HG02678 (cell line): ENCODE measurements around the gene MYRIP.

ENCODE experiments used
- ATAC-seq: cut with Tn5 transposase; IDR thresholded peaks from one replicate; pipeline ENCODE4 v1.9.1; 2021; ENCODE audit warnings: mild to moderate bottlenecking, moderate library complexity; ENCODE audit not compliant: unreplicated experiment

MYRIP gene

DNA sequence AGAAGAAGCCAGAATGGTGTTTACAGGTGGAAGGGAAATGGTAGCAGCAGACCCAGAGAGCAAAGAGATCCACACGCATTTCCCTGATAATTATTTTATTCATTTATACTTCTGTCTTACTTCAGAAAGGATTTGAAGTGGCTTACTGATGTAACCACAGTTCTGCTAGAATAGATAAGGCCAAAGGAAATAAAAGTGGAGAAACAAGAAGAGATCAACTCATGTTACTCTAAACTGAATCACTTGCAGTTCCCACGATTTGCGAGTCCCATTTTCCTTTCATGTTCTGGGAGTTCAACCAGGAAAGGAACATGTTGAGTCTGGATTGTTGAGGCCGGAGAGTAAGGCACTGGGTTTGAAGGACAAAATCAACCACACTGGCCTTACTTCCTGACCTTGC, 151.8 kb downstream of the MYRIP start:
- no peak for ATAC-seq

DNA sequence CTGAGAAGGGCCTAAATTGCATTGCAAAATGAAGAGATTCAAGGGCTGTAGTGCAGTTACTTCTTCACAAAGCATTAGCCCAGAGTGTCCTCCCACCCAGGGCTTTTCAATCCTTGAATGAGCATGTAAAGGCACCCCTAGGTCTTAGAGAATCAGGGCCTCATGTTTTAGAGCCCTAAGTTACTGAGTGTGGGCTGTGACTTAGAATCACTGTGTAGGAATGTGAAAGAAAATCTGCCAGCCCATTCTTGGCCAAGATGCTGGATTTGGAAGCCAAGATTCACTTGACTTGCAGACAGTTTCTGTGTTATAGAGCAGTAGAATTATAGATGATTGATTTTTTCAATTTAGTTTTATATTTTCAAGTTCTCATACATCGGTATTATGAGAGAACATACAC, 153.2 kb downstream of the MYRIP start:
- ATAC-seq = no peak

DNA sequence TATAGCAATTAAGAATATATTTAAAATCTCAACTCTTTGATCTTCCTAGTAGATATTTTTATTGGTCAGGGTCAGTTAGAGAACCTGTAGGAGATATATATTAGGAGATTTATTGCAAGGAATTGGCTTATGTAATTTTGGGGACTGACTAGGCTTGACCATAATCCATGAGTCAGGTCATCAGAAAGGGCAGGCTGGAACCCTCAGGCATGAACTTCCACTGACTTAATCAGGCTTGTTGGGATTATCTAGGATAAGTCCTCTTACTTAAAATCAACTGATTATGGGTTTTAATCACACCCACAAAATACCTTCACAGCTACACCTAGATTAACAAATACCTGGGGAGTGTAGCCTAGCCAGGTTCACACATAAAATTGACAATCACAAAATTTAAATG, 156.1 kb downstream of the MYRIP start:
- no peak for ATAC-seq

DNA sequence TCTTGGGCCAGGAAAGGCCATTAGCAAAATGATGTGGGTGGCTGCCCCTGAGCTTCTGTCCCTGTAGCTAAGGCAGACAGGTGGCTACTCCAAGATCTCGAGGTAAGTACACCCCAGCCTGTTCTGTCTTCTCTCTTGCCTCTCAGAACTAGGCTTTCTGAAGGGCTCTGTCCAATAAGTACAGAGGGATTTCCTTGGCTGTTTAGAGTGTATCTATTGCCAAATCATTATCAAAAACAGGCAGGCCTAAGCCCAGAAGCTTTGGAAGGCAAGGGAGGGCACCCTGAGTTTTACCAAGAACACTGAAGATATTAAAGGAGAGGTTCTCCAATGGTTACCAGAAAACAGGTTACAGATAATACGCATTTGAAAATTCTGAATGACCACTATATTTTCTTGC, 156.6 kb downstream of the MYRIP start:
- ATAC-seq = no peak

DNA sequence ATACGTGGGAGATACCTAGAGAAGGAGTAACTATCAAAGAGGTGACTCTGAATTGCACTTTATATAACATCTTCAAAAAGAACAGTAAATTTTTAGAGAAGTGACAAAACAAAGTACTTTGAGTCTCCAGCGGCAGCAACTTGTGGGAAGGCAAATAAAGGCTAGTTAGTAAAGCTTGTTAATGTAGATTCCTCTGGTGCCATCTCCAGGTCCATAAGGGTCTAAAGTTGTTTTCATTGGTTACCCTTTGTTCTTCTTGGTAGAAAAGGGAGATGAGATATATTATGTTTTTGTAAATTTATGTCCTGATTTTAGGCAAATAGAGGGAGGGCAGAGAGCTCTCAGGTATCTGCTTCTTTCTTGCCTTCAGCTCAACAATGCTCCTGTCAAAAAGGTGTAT, 161.6 kb downstream of the MYRIP start:
- no peak for ATAC-seq

DNA sequence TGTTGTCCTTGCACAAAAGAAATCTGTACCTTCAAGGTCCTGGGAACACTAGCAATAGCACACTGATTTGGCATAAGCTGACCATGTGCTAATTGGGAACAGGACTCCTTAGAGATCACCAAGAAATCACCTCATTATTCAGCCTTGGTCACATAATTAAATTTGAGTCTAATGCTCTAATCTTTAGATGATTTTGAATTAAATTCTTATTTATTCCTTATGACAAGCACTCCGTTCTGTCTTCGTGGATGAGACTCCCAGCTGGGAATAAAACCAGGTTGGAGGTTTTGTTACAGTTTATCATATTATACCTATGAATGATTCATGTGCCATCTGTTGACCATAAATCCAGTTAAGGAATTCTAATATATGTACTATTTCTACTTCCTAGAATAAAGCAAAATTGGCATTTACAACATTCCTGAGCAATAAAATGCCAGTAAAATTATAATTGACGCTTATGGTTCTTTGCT, 162.2 kb downstream of the MYRIP start:
- no peak for ATAC-seq

DNA sequence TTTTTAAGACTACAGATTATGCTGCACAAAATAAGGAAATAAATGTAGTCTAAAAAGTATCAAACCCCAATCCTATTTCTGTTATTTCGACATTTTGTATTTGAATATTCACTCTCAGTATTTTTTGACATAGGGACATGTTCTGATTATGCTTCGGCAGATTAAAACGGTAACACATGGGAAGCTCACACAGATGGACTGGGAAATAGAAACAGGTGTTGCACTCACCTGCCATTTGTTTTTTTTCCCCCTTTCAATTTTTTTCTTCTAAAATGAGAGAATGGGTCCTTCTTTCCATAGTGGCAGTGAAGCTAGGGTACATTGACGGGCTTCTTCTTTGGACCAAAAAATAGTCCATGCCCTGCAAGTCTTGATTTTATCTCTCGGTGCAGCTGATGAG, 163.1 kb downstream of the MYRIP start:
- no peak for ATAC-seq

DNA sequence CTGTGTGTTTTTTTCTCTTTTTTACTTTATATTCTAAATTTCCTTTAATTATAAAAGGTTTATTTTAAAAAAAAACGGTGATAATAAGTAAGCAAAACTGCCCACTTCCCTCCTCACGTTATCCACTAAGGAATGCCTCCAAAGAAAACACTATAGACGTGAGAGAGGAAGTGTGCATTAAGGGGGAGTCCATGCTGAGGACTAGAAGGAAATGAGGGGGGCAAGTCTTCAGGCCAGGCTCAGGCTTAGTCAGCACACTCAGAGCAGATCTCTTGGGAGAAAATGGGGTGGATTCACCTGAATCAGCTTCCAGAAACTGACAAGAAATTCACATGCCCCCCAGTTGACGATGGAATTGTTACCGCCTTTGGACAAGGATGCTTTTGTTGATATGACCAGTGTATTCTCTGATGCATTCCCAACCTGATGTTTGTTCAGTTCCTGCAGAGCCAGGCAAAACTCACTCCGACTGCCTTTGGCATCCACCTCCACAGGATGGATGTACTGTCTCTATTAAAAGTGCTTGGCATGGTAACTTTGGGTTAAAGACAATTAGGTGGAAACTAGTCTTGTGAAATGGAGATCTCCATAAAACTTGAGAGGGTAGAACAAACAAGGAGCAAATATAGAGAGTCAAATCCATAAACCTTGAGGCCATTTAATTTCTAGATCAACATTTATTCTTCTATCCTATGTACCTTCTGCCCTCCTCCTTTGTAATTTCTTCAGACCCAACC, 167.8 kb downstream of the MYRIP start:
- no peak for ATAC-seq

DNA sequence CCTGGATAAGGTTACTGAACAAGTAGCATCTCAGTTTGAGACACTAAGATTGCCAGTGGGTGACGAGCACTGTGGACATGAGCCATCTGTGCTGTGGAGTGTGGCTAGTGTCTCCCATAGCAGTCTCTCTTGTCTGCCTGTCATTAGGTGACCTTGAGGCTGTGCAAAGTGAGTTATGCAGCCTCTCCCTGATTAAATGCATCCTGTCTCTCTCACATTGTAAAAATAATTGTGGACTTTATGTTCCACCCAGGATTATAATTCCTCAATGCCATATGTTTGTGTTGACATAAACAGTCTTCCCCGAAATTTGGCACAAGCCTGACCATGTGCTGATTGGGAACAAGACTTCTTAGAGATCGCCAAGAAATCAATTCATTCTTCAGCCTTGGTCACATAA, 168.9 kb downstream of the MYRIP start:
- ATAC-seq = no peak

DNA sequence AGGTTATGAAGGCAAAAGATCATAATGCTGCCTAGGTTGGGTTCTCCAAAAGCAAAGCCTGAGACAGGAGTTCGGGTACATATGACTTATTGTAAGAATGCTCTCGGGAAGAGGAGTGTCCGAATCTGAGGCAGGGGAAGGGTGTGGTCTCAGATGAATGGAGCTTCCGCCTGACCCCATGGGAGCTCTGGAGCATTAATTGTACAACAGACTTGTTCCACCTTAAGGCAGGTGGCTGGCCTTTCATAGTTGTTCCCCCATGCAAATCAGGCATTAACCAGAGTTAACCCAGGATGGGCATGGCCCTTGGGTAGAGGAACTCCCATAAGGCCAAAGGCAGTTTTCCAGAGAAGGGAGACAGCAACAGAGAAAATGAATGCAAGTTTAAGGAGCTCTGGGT, 170.6 kb downstream of the MYRIP start:
- no peak for ATAC-seq

DNA sequence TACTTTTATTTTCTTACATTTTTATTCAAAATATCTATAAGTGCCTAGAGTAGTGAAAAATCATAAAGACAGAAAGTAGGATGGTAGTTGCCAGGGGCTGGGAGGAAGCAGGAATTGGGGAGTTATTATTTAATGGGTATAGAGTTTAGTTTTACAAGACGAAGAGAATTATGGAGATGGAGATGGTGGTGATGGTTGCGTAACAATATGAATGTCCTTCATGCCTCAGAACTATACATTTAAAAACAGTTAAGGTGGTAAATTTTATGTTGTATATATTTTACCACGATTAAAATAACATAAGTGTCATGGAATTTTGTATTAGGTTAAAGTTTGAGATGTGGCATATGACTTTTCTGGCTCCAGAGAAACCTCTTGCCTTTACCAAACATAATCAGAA, 171.4 kb downstream of the MYRIP start:
- ATAC-seq = no peak

DNA sequence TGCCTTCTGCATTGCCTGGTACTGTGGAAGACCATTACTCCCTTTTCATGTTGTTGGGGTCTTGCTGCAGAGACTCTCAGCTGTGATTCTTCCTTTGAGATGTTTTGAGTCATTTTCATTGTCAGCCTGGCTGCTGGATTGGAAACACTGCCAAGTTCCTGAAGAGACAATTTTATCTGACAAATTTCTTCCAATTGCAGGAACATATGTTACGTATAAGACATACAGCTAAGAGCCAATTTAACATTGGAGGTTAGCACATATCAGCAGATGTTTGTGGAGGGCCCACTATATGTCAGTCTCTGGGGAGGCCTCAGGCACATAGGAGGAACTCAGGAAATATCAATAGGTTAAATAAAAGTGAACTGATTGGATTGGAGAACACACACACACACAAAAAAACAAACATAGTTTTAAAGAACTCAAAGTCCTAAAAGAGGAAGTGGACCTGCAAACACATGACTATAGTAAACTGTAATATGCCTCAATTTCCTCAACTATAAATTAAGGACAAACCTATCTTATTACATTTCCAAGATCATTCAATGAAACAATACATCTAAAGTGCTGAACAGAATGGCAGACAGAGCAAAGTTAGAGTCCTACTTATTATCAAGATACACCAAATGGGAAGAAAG, 172.3 kb downstream of the MYRIP start:
- ATAC-seq = no peak

DNA sequence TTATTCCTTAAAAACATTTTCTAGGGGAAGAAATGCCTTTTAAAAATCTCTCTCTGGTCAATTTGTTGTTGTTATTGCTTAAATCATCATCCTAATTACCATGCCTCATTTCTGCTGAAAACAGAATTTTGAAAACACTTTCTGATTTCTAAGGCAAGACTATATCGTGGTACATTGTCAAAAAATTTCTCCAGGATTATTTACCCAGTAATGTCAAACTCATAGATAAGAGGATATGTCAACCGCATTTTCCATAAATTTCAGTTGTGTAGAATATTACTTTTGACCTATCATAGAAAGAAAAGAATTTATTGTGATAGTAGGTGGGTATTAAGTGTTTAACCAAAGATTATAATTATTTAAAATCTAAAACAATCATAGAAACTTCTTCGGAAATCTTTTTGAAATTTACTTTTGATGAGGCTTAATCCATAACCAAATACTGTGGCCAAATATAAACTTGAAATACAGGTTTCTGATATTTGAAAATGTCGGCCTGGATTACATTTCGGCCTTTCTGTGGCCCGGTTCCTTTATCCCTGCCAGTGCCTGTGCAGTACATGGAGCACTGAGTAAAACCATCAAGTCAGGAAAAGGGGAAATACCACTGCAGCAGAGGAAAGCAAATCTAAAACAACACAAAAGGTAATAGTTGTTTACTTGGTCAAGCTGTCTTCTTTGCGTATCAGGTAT, 173.4 kb downstream of the MYRIP start:
- ATAC-seq = no peak

DNA sequence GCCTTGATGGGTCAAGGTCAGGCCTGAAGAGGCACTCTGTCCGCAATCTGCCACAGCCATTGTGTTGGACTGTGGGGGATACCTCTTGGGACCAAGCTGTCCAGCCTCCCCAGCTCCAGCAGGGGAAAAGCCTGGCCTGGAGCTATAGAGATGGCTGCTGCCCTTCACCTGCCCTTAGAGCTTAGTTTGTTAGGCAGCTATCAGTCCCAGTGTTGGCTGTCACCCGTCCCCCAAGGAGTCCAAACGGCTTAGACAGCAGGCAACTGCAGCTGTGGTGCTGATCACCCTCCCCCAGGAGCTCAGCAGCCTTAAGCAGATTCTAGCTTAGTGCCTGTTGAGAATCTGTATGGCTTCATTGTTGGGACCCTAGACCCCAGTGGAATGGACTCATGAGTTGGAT, 180.3 kb downstream of the MYRIP start:
- no peak for ATAC-seq

DNA sequence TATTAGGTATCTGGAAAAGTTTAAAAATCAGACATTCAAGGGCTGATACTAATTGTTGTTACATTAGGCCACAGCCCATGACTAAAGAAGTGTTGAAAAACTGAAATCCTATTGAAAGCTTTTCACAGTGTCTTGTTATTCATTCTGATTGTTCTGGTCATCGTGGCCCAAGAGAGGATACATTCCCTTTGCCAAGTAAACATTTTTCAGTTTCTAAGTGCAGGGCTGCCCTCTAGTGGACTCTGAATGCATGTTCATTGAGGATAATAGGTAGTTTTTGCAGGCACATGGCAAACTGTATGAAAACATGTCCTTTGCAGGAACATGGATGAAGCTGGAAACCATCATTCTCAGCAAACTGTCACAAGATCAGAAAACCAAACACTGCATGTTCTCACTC, 181.1 kb downstream of the MYRIP start:
- ATAC-seq = no peak

DNA sequence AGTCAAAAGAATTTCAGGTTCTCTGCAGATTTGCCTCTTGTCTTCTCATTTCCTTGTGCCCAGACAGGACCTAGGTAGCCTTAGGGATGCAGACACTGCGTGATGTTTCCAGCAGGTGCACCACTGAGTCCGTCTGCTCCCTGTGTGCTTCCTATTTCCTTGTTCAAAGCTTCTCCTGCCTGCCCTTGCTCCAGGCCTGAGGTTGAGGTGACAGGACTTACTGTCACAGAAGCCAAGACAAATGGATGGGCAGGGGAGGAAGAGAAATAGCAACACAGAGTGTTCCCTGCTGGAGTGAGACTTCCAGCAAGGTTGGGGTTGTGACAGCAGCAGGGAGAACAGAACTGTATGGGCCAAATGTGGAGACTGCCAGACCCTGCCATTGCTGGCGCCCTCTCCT, 199.4 kb downstream of the MYRIP start:
- no peak for ATAC-seq

DNA sequence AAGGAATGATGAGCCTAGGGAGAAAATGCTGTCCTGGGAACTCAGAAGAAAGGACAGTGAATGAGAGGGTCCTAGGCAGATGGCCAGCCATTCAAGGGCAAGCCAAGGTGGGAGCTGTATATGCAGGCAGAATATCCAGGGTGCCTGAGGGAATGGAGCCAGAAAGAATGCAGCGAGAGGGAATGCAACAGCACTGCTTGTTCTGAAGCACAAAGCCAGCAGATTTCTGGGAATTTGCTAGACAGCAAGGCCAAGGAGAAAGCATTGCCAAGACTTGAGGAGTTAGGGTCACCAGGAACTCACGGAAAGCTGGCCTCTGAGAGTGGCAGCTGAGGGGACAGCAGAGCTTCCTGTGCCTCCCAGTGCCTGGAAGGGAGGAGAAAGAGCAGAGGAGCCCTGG, 200.6 kb downstream of the MYRIP start:
- ATAC-seq = no peak

DNA sequence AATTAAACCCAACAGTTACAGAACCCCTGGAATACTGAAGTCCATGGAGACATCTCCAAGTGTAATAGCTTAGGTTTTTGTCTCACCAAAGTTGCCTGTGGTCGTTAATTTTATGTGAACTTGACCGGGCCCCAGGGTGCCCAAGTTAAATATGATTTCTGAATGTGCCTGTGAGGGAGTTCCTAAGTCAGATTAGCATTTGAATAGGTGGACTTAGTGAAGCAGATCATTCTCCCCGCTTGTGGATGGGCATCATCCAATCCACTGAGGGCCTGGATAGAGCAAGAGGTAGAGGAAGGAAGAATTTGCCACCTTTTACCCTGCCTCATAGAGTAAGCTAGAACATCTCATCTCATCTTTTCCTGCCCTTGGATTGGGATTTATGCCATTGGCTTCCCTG, 203.0 kb downstream of the MYRIP start:
- no peak for ATAC-seq

DNA sequence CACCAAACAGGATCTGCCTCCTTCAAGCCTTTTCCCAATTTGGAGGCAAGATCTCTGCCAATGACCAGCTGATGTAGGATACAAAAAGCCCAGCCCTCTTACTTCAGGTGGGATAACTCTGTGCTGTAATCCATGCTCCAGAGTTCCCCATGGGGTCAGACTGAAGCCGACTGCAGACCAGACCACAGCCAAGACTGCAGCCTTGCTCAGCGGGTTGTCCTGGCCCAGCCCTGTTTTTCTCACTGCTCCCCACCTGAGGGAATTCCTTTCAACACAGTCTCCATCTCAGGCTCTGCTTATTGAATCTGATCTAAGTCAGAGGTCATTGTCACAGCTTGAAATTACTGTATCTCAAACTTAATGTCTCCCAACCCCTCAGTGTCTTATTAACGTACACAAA, 207.0 kb downstream of the MYRIP start:
- ATAC-seq = no peak

DNA sequence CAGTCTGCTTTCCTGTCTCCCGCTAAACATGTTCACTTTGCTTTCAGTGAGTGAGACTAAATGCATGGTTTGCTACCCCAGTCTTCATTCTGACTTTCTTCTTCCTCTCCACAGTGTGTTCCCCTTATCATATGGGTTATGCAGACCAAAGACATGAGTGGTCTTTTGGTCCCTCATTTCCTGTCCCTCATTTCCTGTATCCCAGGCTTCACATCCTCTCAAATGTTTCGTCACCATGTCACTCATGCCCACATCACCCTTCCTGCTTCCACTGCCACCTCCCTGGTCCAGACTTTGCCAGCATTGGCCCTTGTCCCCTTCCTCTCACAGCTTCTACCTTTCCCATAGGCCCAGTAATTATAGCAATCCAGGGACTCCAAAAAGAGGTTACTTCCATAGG, 209.0 kb downstream of the MYRIP start:
- ATAC-seq = no peak

DNA sequence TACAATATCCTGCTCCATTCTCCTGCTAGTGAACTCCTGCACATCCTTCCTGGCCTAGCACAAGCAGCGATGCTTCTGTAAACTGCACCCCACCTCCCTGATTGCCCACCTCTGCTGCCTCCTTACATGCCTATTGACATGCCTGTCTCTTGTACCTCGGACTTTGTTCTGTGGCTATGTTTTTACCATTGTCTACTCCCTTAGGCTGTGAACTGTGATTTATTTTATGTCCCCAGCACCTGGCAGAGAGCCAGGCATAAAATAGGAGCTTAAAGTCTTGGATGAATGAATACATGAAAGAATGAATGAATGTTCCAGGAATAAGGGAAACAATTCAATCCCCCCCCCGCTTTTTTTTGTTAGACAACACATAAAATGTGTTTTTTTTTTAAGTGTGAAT, 210.0 kb downstream of the MYRIP start:
- no peak for ATAC-seq

DNA sequence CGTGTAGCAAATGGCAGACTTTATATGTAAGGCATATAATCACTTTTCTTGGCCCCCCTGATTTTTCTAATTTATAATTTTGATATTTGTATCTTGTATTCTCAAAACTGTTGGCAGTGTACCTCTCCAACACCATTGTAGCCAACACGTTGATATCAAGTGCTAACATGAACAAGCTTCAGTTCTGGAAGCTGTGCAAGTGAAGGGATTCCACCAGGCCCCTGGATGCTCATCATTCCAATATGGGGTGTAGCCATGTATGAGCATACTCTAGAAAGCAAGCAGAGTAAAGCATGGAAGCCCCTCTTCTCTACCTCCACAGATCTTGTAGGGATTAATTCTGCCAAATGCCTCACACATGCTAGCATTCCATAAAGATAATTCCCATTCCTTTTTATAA, 211.3 kb downstream of the MYRIP start:
- no peak for ATAC-seq
